ENCODE data around the gene C5orf24.
"Not testable (repeated sequence)": the region's sequence is repeated elsewhere in the genome, so short reads cannot be mapped to it uniquely, and the experiment has no call there.

Gene C5orf24

DNA sequence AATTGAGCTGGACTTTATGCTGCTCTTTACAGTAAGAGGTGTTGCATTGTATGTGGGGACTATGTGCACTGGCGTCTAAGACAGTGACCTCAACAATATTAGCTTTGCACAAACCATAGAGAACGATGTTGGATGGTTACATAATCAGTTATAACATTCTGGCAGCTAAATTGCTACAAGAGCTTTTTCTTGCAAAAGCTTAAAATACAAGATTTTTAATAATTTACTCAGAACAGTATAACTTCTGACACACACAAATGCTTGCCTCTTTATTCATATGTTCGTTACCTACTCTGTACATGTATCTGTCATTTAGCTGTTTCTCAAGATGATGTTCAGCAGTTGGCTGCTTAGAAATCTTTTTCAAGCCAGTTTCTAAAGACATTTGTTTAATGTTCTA is 11.6 kb downstream of the C5orf24 start:
- DNase-seq (ENCODE audit: low spot score): no peak

DNA sequence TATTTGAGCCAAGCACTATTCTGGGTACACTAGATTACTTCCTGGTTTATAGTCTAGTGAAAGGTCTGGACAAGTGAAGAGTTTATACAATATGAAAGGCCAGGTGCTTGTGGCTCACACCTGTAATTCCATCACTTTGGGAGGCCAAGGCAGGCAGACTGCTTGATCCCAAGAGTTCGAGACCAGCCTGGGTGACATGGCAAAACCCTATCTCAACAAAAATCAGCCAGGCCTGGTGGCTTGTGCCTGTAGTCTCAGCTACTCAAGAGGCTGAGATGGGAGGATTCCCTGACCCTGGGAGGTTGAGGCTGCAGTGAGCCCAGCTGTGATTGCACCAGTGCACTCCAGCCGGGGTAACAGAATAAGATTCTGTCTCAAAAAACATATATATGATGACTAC is 18.9 kb downstream of the C5orf24 start:
- DNase-seq (ENCODE audit: low spot score): no peak

DNA sequence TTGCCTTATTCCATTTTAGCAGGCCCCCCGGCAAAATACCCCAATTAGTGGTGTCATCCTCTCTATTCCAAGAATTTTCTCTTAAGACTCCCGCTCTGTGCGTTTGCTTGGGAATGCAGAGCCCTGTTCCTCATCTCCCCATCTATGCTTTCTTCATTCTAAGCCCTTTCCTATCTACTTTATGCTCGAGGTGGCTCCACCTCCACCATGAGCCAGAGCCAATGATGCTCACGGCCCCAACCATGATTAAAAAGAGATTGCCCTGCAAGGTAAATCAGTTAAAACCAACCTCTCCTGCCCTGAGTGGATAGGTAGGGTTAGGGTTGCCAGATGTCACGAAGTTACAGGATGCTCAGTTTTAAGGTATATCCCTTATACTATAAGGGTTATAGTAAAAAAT is 27.7 kb downstream of the C5orf24 start:
- DNase-seq (ENCODE audit: low spot score): no peak

DNA sequence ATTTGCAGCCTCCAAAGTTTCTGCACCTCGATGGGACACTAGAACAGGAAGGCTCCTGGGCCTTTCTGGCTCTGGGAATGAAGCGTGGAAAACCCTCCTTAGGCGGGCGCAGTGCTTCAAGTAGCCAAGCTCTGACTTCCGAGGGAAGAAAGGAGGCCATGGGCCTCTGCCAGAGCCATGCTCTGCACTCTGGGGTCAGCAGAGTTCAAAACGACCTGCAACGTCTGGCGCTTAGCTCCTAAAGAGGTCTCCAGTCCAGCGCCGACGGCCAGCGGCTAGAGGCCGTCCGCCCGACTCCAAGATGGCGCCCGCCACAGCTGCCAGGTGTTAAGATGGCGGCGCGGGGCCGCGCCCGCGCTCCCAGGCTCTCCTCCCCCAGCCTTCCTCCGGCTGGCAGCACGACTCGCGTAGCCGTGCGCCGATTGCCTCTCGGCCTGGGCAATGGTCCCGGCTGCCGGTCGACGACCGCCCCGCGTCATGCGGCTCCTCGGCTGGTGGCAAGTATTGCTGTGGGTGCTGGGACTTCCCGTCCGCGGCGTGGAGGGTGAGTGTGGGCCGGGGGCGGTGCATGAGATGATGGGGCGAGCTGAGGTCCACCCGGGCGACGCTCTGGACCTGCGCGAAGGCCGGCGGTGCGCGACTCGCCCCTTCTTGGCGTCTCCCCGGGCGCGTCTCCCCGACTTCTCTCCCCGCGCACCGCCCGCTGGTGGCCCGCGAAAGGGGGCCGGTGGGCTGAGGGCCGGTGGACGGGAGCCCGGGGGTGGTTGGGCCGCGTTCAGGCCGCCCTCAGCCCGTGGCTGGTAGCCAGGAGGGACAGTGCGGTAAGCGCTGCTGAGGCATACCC is 28.4 kb downstream of the C5orf24 start, which contains the start of gene TXNDC15:
TXNDC15 (plus strand) TSS at position 385 of the 844 bp plus-strand sequence; CDS start at position 442, 57 bp downstream.
- DNase-seq (ENCODE audit: low spot score): peak; percentile 95

DNA sequence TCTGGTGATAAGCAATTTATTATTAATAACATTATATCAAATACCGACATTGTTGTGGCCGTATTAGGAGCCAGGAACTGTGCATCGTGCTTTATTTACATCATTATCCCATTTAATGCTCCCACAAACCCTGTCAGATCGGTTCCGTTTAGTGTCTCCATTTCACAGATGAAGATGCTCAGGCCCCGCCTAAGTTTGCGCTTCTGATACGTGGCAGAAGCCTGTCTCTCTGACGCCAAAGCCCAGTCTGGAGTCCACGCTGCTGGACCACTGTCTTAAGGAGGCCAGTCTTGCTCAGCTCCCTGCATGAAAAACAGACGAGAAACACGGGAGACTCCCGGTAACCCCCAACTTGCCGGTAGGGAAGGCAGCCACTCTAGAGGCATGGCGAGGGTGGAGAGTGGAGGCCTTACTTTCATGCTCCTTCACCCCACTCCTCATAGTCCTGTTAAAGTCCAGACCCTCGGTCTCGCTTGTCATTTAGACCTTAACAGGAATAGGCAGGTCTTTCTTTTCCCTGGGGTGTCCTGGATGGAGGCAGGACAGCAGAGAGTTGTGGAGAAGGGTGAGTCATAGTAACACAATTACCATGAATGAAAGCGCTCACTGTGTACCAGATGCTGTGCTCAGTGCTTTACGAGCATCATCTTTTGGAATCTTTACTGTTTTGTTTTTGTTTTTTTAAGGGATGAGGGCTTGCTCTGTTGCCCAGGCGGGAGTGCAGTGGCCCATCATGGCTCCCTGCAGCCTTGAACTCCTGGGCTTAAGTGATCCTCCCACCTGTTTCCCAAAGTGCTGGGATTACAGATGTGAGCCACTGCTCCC is 29.3 kb downstream of the C5orf24 start:
- DNase-seq (ENCODE audit: low spot score): peak; percentile 82

DNA sequence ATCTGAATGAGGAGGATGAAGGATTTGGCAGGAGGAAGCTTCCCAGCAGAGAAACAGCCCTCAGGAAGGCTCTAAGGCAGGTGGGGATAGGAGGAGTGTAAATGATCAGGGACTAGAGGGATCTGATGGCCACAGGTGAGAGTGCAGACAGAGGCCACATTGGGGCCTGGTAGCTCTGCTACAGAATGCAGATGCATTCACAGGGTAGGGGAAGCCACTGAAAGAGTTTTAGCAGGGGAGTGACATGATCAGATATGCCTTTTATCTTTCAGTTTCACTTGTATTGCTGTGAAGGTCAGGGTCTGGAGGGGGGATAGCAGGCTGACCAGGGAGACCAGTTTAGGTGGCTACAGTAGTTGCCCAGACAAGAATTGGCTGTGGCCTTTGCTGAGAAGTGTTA is 31.4 kb downstream of the C5orf24 start:
- DNase-seq (ENCODE audit: low spot score): no peak

DNA sequence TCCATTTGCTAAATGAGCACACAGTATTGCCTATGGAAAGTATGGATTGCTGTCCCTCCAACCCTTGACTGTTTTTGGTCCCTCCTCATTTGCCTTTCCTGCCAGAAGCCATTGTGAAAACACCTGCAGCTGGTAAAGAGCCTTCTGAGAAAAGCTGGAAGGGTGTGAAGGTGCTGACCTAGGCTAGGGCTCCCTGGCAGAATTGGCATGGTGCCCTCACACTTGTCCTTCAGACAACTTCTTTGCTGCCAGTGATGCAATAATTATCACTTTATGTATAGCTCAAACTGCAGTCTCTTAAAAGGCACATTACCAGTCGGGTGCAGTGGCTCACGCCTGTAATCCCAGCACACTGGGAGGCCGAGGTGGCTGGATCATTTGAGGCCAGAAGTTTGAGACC is 32.6 kb downstream of the C5orf24 start:
- no peak for DNase-seq (ENCODE audit: low spot score)

DNA sequence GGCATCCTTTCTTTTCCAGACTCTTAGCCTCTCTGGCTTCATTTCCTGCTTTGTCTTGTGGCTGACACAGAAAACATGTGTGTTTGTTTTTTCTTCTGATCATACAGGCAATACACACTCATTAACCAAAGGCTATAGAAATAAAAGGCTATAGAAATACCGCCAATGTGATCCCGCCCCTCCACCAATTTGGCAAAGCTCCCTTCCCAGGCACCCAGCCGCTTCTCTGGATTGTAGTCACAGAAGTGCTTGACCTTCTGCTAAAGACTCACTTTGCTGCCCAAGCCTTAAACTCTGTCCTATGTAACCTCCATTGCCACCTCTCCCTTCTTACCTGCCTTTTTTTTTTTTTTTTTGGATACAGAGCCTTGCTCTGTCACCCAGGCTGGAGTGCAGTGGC is 33.7 kb downstream of the C5orf24 start:
- no peak for DNase-seq (ENCODE audit: low spot score)

DNA sequence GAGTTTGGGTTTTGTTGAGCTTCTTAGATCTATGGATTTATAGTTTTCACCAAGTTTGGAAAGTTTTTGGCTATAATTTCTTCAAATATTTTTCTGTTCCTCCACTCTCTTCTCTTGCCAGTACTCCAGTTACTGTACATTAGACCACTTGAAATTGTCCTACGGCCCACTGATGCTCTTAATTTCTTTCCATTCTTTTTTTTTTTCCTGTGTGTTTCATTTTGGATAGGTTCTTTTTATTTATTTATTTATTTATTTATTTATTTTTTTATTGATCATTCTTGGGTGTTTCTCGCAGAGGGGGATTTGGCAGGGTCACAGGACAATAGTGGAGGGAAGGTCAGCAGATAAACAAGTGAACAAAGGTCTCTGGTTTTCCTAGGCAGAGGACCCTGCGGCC is 35.2 kb downstream of the C5orf24 start:
- DNase-seq (ENCODE audit: low spot score): not testable (repeated sequence)

DNA sequence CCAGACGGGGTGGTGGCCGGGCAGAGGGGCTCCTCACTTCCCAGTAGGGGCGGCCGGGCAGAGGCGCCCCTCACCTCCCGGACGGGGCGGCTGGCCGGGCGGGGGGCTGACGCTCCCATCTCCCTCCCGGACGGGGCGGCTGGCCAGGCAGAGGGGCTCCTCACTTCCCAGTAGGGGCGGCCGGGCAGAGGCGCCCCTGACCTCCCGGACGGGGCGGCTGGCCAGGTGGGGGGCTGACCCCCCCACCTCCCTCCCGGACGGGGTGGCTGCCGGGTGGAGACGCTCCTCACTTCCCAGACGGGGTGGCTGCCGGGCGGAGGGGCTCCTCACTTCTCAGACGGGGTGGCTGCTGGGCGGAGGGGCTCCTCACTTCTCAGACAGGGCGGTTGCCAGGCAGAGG is 35.9 kb downstream of the C5orf24 start:
- not testable (repeated sequence) for DNase-seq (ENCODE audit: low spot score)

DNA sequence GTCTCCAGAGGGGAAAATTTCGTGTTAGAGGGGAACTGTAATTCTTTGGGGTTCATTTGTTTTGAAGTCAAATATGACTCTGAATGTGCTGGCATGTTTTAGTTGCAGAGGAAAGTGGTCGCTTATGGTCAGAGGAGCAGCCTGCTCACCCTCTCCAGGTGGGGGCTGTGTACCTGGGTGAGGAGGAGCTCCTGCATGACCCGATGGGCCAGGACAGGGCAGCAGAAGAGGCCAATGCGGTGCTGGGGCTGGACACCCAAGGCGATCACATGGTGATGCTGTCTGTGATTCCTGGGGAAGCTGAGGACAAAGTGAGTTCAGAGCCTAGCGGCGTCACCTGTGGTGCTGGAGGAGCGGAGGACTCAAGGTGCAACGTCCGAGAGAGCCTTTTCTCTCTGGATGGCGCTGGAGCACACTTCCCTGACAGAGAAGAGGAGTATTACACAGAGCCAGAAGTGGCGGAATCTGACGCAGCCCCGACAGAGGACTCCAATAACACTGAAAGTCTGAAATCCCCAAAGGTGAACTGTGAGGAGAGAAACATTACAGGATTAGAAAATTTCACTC is 41.9 kb downstream of the C5orf24 start:
- no peak for DNase-seq (ENCODE audit: low spot score)

DNA sequence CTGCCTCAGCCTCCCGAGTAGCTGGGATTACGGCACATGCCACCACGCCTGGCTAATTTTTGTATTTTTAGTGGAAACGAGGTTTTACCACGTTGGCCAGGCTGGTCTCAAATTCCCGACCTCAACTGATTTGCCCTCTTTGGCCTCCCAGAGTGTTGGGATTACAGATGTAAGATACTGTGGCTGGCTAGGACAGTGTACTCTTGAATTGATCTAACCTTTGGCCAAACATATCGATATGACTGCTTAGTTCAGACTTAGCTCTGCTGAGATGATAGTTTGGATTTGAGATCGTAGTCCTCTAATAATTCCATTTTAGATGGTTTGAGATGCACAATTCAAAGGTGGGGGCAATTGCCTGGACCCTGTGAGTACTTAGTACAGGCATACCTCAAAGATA is 43.6 kb downstream of the C5orf24 start:
- DNase-seq (ENCODE audit: low spot score): no peak

DNA sequence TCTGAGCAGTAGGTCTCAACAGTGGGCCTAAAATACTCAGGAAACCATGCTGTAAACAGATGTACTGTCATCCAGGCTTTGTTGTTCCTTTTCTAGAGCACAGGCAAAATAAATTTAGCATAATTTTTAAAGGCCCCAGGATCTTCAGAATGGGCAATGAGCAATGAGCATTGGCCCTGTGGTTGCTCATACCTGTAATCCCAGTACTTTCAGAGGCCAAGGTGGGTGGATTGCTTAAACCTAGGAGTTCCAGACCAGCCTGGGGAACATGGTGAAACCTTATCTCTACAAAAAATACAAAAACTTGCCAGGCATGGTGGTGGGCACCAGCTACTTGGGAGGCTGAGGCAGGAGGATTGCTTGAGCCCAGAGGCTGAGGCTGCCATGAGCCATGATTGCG is 45.7 kb downstream of the C5orf24 start:
- DNase-seq (ENCODE audit: low spot score): no peak

DNA sequence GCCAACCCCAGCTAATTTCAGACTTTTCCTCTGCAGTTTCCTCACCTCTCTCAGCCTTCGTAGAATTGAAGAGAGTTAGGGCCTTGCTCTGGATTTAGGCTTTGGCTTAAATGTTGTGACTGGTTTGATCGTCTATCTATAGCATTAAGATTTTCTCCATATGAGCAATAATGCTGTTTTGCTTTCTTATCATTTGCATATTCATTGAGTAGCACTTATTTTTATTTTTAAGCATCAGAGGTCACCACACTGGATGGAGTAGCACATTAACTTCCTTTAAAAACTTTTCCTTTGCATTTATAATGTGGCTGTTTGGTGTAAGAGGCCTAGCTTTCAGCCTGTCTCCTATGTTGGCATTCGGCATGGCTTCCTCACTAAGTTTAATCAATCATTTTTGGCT is 46.5 kb downstream of the C5orf24 start:
- DNase-seq (ENCODE audit: low spot score): no peak

DNA sequence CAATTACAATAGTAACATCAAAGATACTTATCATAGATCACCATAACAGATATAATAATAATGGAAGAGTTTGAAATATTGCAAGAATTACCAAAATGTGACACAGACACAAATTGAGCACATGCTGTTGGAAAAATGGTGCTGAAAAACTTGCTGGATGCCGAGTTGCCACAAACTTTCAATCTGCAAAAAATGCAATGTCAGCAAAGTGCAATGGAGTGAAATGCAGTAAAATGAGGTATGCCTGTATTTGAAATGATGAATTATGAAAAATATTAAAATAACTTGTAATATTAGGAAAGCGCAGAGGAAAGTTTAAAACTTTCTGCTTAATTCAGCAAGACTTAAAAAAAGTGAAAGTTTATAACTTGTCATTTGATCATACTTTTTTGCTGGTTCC is 47.2 kb downstream of the C5orf24 start:
- no peak for DNase-seq (ENCODE audit: low spot score)

DNA sequence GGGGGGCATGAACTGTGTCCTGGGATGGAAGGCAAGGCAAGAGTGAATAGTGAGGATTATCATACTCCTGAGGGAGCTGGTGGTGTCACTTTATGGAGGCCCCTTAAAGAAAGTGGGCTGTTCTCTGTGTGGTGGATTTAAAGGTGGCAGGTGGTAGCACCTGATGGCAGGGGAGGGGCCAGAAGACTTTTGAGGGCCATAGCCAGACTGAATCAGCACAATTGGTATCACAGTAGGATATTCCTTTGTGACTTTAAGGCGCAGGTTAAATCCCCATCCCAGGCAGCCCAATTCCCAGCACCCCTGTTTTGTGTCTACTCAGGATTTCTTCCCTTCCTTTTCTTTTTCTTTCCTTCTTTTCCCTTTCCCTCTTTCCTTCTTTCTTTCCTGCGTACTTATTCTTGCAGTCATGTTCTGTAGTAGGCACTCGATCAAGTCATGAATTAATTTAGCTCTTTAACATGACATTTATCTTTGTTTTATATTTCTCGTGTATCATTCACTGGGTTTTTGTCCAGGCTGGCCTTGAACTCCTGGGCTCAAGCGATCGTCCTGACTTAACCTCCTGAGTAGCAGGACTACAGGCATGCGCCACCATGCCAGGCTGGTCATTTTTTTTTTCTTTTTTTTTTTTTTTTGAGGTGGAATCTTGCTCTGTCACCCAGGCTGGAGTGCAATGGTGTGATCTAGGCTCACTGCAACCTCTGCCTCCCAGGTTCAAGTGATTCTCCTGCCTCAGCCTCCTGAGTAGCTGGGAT is 48.2 kb downstream of the C5orf24 start:
- DNase-seq (ENCODE audit: low spot score): no peak

DNA sequence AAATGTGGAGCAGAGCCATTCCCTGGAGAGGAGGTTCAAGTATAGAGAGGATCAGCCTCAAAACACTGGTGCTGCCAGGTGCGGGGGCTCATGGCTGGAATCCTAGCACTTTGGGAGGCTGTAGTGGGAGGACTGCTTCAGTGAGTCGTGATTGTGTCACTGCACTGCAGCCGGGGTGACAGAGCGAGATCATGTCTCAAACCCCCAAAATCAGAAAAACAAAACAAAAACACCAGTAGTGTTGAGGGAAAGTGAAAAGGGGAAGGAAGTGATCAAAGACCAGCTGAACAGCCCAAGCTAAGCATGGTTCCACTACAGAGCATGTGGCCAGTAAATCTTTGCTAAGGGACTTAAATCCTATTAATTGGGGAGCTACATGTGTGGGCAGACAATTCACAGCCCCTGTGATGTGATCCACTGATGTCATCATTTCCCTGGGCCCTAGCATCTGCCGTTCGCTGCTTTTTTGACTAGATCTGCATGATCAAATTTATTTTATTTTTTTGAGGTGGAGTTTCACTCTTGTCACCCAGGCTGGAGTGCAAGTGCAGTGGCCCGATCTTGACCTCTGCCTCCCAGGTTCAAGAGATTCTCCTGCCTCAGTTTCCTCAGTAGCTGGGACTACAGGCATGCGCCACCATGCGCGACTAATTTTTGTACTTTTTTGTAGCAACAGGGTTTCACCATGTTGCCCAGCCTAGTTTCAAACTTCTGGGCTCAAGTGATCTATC is 56.5 kb downstream of the C5orf24 start:
- DNase-seq (ENCODE audit: low spot score): no peak

DNA sequence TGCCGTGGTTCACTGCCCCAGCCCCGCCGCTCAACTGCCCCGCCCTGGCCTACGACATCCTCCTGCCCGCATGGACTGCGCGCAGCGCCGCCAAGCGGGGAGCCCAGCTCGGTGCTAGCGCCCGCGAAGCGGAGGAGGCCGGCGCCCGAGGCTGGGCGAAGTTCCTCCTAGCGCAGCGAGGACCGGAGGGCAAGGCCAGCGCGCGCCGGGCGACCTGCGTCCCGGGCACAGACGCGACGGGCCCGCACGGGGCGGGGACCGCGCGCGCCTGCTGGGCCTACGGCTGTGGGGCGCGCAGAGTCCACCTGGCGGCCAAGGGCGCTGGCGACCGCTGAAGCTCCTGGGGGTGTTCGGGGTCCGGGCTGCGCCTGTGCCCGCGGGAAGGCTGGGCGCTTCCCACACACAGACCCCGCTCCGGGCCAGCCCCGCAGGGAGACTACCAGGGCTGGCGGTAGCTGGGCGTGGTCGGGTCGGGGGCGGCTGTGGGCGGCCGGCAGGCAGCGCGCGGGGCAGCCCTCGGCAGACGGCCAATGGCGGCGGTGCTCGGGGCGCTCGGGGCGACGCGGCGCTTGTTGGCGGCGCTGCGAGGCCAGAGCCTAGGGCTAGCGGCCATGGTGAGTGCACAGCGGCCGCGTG is 59.0 kb downstream of the C5orf24 start, which contains the start of gene PCBD2:
PCBD2 (plus strand) TSS at position 522 of the 636 bp plus-strand sequence; CDS start at position 531, 9 bp downstream.
- DNase-seq (ENCODE audit: low spot score): peak; percentile 97

DNA sequence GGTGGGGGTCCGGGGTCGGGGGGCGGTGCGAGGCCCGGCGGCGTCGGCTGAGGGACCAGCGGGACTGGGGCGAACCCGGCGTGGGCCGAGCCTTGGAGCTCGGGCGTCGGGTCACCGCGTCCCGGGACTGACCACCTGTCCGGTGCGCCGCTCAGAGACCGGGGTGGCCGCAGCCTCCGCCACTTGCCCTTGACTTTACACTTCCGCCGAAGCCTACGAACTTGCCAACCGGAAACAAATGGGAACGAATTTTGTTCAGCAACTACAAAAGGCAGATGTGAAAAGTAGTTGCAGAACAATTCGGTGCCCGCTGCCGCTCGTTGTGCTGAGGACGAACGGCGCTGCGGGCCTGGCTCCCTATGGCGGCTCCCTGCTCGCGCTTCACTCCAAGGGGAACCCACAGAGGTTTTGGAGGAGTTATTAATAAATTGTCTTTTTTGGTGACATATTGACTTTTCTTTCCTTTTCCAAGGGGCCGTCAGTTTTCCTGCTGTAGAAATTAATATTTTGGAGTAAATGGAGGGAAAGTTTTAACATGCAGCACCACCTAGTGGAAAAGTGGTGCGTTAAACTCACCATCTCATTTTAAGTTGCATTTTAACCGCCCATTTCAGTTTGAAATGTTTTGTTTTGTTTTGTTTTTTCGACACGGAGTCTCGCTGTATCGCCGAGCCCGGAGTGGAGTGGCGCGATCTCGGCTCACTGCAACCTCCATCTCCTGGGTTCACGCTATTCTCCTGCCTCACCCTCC is 59.7 kb downstream of the C5orf24 start:
- peak; percentile 59 for DNase-seq (ENCODE audit: low spot score)

DNA sequence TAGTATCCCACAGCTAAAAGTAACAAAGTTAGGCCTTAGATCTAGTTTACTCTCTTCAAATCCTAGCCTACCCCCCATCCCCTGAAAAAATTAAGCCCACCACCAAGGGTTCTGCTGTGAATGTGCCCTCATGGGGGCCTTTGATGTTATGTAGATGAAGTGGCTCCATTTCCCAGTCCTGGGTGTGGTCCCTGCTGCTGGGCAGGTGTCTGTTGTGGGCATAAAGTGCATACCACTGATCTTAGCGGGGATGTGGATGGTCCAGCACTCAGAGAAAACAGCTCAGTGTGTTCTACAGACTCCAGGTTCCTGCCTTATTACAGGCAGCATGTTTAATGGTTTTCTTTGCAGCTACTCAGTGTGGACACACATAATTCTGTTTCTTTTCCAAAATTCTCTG is 61.0 kb downstream of the C5orf24 start:
- no peak for DNase-seq (ENCODE audit: low spot score)

Data from AG20443 (cell line).